Measurements from ENCODE around the gene MDH1B.
"Not testable (repeated sequence)": the region's sequence is repeated elsewhere in the genome, so short reads cannot be mapped to it uniquely, and the experiment has no call there.

MDH1B gene

GRCh38 chr2:206766057-206766930 lies 1.2 kb upstream of the MDH1B start:
- no peak for DNase-seq (ENCODE audit: low read depth in 2 of 2)

- DNase-seq (ENCODE audit: low read depth in 2 of 2) = no peak
Measured at GRCh38 chr2:206764673-206765241, 371 bp downstream of the MDH1B start.

- DNase-seq (ENCODE audit: low read depth in 2 of 2) = no peak
Measured at GRCh38 chr2:206756816-206757215, 8.3 kb downstream of the MDH1B start.

GRCh38 chr2:206740800-206741199 lies 24.3 kb downstream of the MDH1B start:
- no peak for DNase-seq (ENCODE audit: low read depth in 2 of 2)

DNA sequence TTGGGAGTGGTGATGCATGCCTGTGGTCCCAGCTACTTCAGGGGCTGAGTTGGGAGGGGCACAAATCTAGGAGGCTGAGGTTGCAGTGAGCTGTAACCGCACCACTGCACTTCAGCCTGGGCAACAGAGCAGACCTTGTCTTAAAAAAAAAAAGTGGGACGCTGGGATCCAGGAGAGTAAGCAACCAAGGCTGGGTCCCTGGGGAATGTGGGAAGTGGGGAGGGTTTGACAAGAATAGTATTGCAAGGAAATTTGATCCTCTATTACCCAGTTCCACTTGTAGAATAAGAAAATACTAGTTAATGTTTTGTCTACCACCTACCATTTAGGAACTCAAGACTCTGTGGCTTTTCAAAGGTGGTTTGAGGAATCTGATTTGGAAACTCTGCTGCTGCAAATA lies 25.9 kb downstream of the MDH1B start:
- DNase-seq (ENCODE audit: low read depth in 2 of 2) = no peak

- DNase-seq (ENCODE audit: low read depth in 2 of 2) = no peak
Measured at GRCh38 chr2:206736935-206737334, 28.2 kb downstream of the MDH1B start.

DNA sequence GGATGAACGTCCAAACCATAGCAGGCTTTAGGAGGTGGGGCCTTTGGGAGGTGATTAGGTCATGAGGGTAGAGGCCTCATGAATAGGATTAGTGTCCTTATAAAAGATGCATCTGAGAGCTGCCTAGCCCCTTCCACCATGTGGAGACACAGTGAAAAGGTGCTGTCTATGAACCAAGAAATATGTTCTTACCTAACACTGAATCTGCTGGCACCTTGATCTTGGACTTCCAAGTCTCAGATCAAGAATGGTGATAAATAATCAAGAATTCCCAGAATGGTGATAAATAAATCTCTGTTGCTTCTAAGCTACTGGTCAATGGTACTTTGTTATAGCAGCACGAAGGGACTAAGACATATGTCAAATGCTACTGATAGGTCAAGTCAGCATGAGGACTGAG lies 31.8 kb downstream of the MDH1B start:
- DNase-seq (ENCODE audit: low read depth in 2 of 2) = no peak

DNA sequence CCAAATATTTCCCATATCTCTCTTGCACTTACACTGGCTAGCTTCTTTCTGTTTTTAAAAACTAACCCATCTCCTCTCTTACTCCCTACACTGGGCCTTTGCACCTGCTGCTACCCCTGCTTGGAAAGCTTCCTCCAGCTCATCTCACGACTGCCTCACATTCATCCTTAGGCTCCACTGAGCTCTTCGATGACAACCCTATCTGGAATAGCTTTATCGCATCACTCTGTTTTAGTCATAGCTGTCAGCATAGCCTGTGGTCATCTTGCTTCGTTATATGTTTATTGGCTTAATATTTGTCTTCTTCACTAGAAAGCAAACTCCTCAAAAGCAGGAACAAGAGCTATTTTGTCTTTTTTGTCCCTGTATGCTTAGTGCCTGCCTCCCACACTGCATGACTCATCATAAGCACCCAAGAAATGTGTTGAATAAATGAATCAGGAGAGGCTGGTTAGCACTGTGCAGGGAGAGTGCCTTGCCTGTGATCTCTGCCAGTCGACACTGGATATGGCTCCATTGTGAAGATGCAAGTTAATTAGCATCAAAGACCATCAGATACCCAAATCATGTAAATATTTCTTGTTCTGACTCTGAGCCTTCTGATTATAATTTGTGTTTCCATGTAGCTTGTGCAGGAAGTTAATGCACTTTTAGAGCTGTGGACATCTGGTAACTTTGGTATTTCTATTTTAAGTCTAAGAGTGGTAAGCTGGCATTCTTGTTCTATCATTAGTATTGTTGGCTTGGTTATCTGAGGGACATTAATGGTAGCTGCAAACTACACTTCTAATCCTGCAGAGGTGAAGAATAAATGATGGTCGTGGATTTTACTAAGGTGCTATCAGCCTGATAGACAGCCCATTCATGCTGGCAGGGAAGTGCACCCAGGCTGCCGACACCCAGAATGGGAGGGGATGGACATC lies 36.6 kb downstream of the MDH1B start:
- DNase-seq (ENCODE audit: low read depth in 2 of 2) = no peak

DNA sequence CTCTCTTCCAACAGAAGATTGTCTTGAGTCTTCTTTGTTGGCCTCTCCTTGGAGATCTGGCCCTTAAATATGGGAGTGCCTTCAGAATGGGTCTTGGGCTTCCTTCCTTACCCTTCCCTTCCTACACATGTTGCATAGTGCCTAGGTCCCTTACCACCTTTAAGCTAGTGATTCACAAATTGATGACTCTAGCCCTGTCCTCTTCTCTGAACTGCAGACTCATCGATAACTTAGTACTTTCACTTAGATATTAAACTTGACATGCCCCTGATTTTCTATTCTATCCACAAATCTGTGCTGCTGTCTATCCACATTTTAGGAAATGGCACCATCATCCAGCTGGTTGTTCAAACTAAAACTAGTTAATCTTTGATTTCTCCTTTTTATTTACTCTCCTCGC lies 37.8 kb downstream of the MDH1B start:
- no peak for DNase-seq (ENCODE audit: low read depth in 2 of 2)

- no peak for DNase-seq (ENCODE audit: low read depth in 2 of 2)
Measured at GRCh38 chr2:206723288-206723687, 41.8 kb downstream of the MDH1B start.

- no peak for DNase-seq (ENCODE audit: low read depth in 2 of 2)
Measured at GRCh38 chr2:206721256-206721920, 43.7 kb downstream of the MDH1B start.

- no peak for DNase-seq (ENCODE audit: low read depth in 2 of 2)
Measured at GRCh38 chr2:206718296-206718695, 46.8 kb downstream of the MDH1B start, which contains the start of gene DYTN. Gene DYTN (minus strand): TSS chr2:206718396. CDS start chr2:206718279, 117 bp downstream.

GRCh38 chr2:206716623-206717022 lies 48.5 kb downstream of the MDH1B start:
- DNase-seq (ENCODE audit: low read depth in 2 of 2) = no peak

GRCh38 chr2:206715183-206715582 lies 49.9 kb downstream of the MDH1B start:
- DNase-seq (ENCODE audit: low read depth in 2 of 2) = not testable (repeated sequence)

DNA sequence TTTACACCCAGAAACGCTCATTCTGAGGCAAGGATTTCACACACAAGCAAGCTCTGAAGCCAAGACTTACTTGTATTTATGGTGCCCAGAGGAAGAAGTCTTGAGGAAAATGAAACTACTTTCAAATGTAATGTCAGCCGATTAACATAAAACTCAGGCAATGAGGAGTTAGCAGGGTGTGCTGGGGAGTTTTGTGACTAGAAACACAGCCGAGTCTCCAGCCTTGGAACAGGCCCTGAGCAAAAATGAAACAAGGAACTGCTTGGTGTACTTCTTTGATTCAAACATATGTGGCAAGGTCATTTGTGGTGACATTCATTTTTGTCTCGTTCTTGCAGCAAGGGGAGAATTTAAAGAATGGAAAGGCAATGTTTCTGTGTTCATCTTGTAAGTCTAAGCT lies 51.4 kb downstream of the MDH1B start:
- DNase-seq (ENCODE audit: low read depth in 2 of 2) = no peak

DNA sequence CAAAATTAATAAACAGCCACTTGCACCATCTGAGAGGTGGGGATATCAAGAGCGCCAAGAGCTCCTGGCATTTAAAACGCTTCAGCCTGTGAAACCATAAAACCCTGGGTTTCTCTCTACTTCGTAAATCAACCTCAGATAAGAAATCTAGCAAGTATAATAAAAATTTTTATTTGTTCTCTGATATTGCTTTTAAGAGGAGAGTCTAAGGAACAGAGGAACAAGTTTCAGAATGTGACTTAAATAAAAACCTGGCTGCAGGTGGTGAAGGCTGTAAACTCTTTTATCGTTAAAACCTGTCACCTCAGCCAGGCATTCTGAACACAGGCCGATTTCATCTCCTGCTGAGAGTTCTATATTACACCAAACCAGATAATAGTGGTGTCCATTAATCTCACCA lies 56.8 kb downstream of the MDH1B start:
- no peak for DNase-seq (ENCODE audit: low read depth in 2 of 2)

DNA sequence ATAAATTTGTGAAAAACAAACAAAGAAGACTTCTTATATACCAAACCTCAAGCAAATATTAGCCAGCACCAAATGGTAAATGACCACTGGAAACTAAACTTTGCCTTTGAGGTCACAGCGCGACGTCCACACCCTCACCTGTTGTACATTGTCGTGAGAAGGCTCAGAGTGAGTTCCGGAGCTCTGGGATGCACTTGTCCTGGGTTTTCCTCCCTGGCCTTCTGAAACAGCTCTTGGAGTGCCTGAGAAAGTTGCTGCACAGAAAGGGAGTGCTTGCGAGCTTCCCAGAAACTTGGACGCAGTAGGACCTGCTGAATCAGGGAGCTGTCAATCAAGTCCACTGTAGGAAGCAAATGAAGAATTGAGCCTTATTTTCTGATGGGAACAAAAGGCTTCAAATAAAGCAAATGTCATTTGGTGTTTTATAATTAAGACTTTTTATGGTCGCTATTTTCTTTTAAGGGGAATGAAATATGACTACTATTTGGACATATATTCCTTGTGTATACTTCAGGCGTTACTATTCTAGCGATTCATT lies 57.9 kb downstream of the MDH1B start:
- no peak for DNase-seq (ENCODE audit: low read depth in 2 of 2)

DNA sequence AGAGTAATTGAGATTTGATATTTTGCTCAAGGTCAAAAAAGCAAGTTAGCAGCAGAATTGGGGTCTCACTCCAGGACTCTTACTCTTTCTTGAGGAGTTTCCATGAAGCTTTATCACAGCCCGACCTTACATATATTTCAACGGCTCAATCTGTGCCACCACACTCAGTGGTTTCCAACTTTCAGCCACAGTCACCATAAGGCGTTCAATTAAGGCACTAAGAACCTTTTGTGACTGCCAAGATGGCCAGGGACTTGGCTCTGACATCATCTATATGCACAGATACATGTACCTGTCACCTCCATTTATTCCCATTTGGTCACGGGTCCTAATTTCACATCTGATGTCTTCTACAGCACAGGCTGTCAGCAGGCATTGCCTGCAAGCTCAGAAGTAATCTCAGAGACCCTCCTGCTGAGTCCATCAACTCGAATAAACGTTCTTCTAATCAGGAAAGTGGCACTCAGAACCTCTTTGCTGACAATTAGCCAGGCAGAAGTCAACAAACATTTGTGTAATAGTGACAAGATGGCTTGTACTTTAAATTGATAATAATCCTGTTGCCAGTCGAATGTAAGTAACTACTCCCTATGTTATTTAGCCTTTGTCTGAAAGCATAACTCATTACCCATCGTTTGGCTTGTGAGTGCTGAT lies 63.0 kb downstream of the MDH1B start:
- no peak for DNase-seq (ENCODE audit: low read depth in 2 of 2)

DNA sequence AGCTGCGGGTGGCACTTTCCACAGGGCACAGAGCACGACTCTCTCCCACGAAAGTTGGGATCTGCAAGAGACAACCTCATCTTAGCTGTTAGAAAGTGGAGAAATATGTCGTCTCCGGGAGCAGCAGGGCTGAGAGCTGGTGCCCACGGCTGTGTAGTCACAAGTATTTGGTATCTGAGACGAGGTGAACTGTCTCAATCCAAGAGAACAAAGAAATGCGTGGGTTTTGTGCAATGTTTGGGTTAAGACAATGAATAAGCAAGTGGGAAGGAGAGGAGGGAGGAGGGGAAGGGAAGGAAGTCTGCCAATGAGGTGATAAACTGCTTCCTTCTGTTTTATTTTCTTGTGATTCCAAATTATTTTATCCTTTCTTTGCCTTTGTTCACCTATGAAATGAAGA lies 65.0 kb downstream of the MDH1B start:
- no peak for DNase-seq (ENCODE audit: low read depth in 2 of 2)

- DNase-seq (ENCODE audit: low read depth in 2 of 2) = no peak
Measured at GRCh38 chr2:206698811-206699210, 66.3 kb downstream of the MDH1B start.

GRCh38 chr2:206696910-206697309 lies 68.2 kb downstream of the MDH1B start:
- DNase-seq (ENCODE audit: low read depth in 2 of 2) = no peak
